Endothelial cell of umbilical vein (primary cell): ENCODE measurements around the gene TARS2. TPM values are rescaled to one million over a fixed set of nuclear protein-coding genes. Genes with fewer than 3 reads are reported as not detected.

Experiments
- BruUV-seq: library from RNA; stranded (reverse); fragments of 400-500 nt; replicated peaks from 2 replicates; lab custom pipeline; 2021; lab: Mats Ljungman, UMichigan
- CTCF ChIA-PET: fragments of 300-600, 350-600 bp; sonication (Branson Sonifier 250); formaldehyde crosslinking; loops from one replicate; lab custom pipeline; 2021; ENCODE audit warnings: antibody characterized with exemption, inconsistent platforms; lab: Charles Lee
- POLR2A ChIA-PET: fragments of 300-600, 350-600 bp; sonication (Branson Sonifier 250); formaldehyde crosslinking; loops from one replicate; lab custom pipeline; 2021; ENCODE audit warnings: antibody characterized with exemption, inconsistent platforms; lab: Charles Lee
- DNase-seq: peaks from one replicate; pipeline ENCODE4 v3.0.0-alpha.2; 2011; ENCODE audit warnings: low read depth, low spot score
- FAIRE-seq: peaks from 2 replicates; lab custom pipeline; 2011; peaks lifted over from hg19 to GRCh38; lab: Jason Lieb, UNC
- H2AFZ ChIP-seq: 2 replicates; pipeline ENCODE4 v1.6.0; 2012; ENCODE audit warnings: low read depth, low read length, control low read depth, inconsistent platforms
- H3K27ac ChIP-seq: 2 replicates; pipeline ENCODE4 v1.5.1; 2011; ENCODE audit warnings: low read depth, mild to moderate bottlenecking, control low read depth, low read length, moderate library complexity; ENCODE audit not compliant: insufficient read depth
- H3K27me3 ChIP-seq, 2 experiments: 2 replicates each; pipeline versions ENCODE4 v1.6.0 to v1.6.1; 2011; ENCODE audit warnings: low read length in 2 of 2, mixed read lengths in 1 of 2; ENCODE audit not compliant: control insufficient read depth in 2 of 2, insufficient read depth in 2 of 2
- H3K36me3 ChIP-seq, 2 experiments: 2 replicates in 1 of 2; 3 replicates in 1 of 2; pipeline ENCODE4 v1.5.1; 2011; ENCODE audit warnings: low read length in 2 of 2, mild to moderate bottlenecking in 1 of 2, moderate library complexity in 1 of 2; ENCODE audit not compliant: control insufficient read depth in 2 of 2, insufficient read depth in 2 of 2; ENCODE audit errors: extremely low read depth in 1 of 2
- H3K4me1 ChIP-seq: 3 replicates; pipeline ENCODE4 v1.5.1; 2011; ENCODE audit warnings: mild to moderate bottlenecking, low read length; ENCODE audit not compliant: control insufficient read depth, insufficient read depth; ENCODE audit errors: extremely low read depth
- H3K4me2 ChIP-seq: 2 replicates; pipeline ENCODE4 v1.6.1; 2011; ENCODE audit warnings: low read length, control low read depth, mixed read lengths; ENCODE audit not compliant: insufficient read depth
- H3K4me3 ChIP-seq, 3 experiments: fragments of 200-600 bp in 1 of 3; sonication (generic), shearing (Covaris generic) in 1 of 3; replicated peaks in 1 of 3; 2 replicates each; pipeline ENCODE4 v1.5.1; 2011 to 2016; ENCODE audit warnings: control low read depth in 3 of 3, low read length in 3 of 3, mild to moderate bottlenecking in 2 of 3, inconsistent platforms in 1 of 3, low read depth in 1 of 3, moderate library complexity in 1 of 3; ENCODE audit not compliant: insufficient read depth in 1 of 3
- H3K79me2 ChIP-seq: 2 replicates; pipeline ENCODE4 v1.6.0; 2012; ENCODE audit warnings: low read length, inconsistent platforms; ENCODE audit not compliant: control insufficient read depth, insufficient read depth
- H3K9ac ChIP-seq: replicated peaks from 2 replicates; pipeline ENCODE3; 2011; ENCODE audit warnings: low read length, control low read depth; ENCODE audit not compliant: insufficient read depth; ENCODE audit errors: extremely low read depth
- H3K9me1 ChIP-seq: replicated peaks from 3 replicates; pipeline ENCODE4 v1.6.0; 2011; ENCODE audit warnings: mild to moderate bottlenecking, low read length; ENCODE audit not compliant: control insufficient read depth, insufficient read depth; ENCODE audit errors: extremely low read depth
- H3K9me3 ChIP-seq: replicated peaks from 2 replicates; pipeline ENCODE4 v1.5.1; 2012; ENCODE audit warnings: low read length, inconsistent platforms; ENCODE audit not compliant: control insufficient read depth, insufficient read depth
- H4K20me1 ChIP-seq: replicated peaks from 2 replicates; pipeline ENCODE3; 2011; ENCODE audit warnings: mild to moderate bottlenecking, low read length; ENCODE audit not compliant: control insufficient read depth, insufficient read depth; ENCODE audit errors: extremely low read depth
- CTCF ChIP-seq, 2 donors: IDR thresholded peaks; 1 replicate in 1 of 2; 2 replicates in 1 of 2; pipeline ENCODE4 v1.5.1; 2011; ENCODE audit warnings: low read length in 2 of 2, mild to moderate bottlenecking in 2 of 2, moderate library complexity in 2 of 2, control low read depth in 1 of 2, inconsistent platforms in 1 of 2, low read depth in 1 of 2; ENCODE audit not compliant: insufficient read depth in 1 of 2; ENCODE audit errors: extremely low read depth in 1 of 2
- EZH2 ChIP-seq: IDR thresholded peaks from 2 replicates; pipeline ENCODE4 v1.6.1; 2012; ENCODE audit warnings: borderline replicate concordance, low read depth, mild to moderate bottlenecking, moderate library complexity, low read length, inconsistent platforms; ENCODE audit not compliant: severe bottlenecking
- FOS ChIP-seq: IDR thresholded peaks from 2 replicates; pipeline ENCODE4 v1.6.1; 2011; ENCODE audit warnings: mild to moderate bottlenecking, low read length, moderate library complexity, borderline replicate concordance; ENCODE audit not compliant: insufficient read depth
- GATA2 ChIP-seq: IDR thresholded peaks from 2 replicates; pipeline ENCODE4 v1.7.0; 2011; ENCODE audit warnings: low read depth, mild to moderate bottlenecking, moderate library complexity, mixed read lengths, low read length; ENCODE audit not compliant: insufficient read length, insufficient read depth
- JUN ChIP-seq: IDR thresholded peaks from 2 replicates; pipeline ENCODE4 v1.6.1; 2011; ENCODE audit warnings: borderline replicate concordance, low read depth; ENCODE audit not compliant: insufficient read length, insufficient read depth
- MYC ChIP-seq: IDR thresholded peaks from one replicate; pipeline ENCODE4 v1.6.1; 2011; ENCODE audit warnings: mild to moderate bottlenecking, low read depth, low read length
- POLR2A ChIP-seq: IDR thresholded peaks from 2 replicates; pipeline ENCODE4 v1.6.1; 2012; ENCODE audit warnings: low read depth, mild to moderate bottlenecking, control low read depth, low read length
- POLR2AphosphoS5 ChIP-seq: IDR thresholded peaks from 2 replicates; pipeline ENCODE4 v1.6.1; 2012; ENCODE audit warnings: low read depth, mild to moderate bottlenecking, control low read depth, low read length, moderate library complexity; ENCODE audit not compliant: insufficient read depth
- dilution Hi-C: fragments of 300-500 bp; cut with MboI; formaldehyde crosslinking; loops from one replicate; pipeline ENCODE4 v1.15.0; 2019; ENCODE audit warnings: low sequenced_read_pairs; ENCODE audit not compliant: extremely low pct_ligation_motif_present
- intact Hi-C: fragments of 100-400 bp; cut with micrococcal nuclease; formaldehyde crosslinking; loops from one replicate; pipeline ENCODE4 v1.10.0; 2022
- polyA plus RNA-seq, 4 experiments: library from polyadenylated mRNA; depleted of rRNA in 3 of 4; stranded (reverse) in 3 of 4; unstranded in 1 of 4; fragments of >200 nt; gene quantifications; 2 replicates each; pipeline versions ENCODE4 v1.2.1 to v1.2.3, GENCODE V29; 2011 to 2012; ENCODE audit warnings: missing spikeins in 1 of 4
- total RNA-seq: library from RNA; stranded (reverse); gene quantifications from 2 replicates; pipeline ENCODE4 v1.2.3, GENCODE V29; 2021
- TF ChIP-seq, protein P1 (sequence below): IDR thresholded peaks from 2 replicates; pipeline ENCODE4 v1.6.1; 2011; ENCODE audit not compliant: insufficient read depth, insufficient read length

TARS2 gene
- total and polyA plus RNA-seq, 2 donors (not counting 3 experiments of a cell fraction or from before 2014, with no cell fraction given), result 21.5 to 22.0 TPM

DNA sequence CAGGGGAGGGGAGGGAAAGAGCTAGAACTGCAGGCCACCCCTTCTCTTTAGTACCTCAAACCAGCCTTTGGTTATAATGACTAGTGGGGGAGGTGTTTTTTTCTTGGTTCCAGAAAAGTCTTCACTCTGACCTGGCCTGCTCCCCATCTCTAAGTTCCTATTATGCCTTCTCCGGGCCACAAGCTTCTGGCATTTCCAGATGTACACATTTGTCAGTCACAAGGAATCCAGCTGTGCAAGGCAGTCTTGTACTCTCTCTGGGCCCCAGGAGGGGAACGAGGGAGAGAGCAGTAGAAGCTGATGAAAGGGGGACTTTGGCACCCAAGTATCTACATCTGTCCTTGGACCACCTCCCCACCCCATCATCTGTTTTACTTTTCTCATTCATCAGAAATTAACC, 25.6 kb downstream of the TARS2 start:
- ChIA-PET POLR2A (no interaction called here), CTCF (no interaction called here)
- no peaks in the 10 kb centered on the region for H4K20me1 ChIP-seq
- H3K9me1 ChIP-seq, result no peaks in the 10 kb centered on the region
- no peak overlapping the region for H3K27ac ChIP-seq
- dilution Hi-C loops, result no loop called here
- peaks cover 12% of the 10 kb centered on the region for H3K4me1 ChIP-seq
- no peak overlapping the region for H3K4me2 ChIP-seq
- BruUV-seq, result no TSS peak
- no peak for TF ChIP-seq GATA2
- H3K36me3 ChIP-seq, result no peaks in the 10 kb centered on the region
- no peak for DNase-seq
- no peaks in the 10 kb centered on the region for H3K79me2 ChIP-seq
- FAIRE-seq, result no peak
- H3K4me3 ChIP-seq, result no peak overlapping the region
- no peak overlapping the region for H2AFZ ChIP-seq
- H3K27me3 ChIP-seq, result no peaks in the 10 kb centered on the region
- intact Hi-C loops, result no loop called here
- no peak overlapping the region for H3K9ac ChIP-seq
- no peaks in the 10 kb centered on the region for H3K9me3 ChIP-seq

- Histone ChIP-seq H2AFZ (no peak overlapping the region), H3K27ac (no peak overlapping the region), H3K4me1 (peaks cover 7% of the 10 kb centered on the region), H4K20me1 (no peaks in the 10 kb centered on the region), H3K36me3 (no peaks in the 10 kb centered on the region), H3K4me3 (no peak overlapping the region), H3K9me1 (no peaks in the 10 kb centered on the region), H3K9me3 (no peaks in the 10 kb centered on the region), H3K9ac (no peak overlapping the region), H3K79me2 (no peaks in the 10 kb centered on the region), H3K4me2 (no peak overlapping the region), H3K27me3 (no peaks in the 10 kb centered on the region)
- BruUV-seq, result no TSS peak
- CTCF ChIA-PET, result no interaction called here
- FAIRE-seq (no peak), DNase-seq (no peak)
- TF ChIP-seq FOS, result no peak
- TF ChIP-seq POLR2A, result no peak
- TF ChIP-seq JUN, result no peak
- TF ChIP-seq, protein P1, sequence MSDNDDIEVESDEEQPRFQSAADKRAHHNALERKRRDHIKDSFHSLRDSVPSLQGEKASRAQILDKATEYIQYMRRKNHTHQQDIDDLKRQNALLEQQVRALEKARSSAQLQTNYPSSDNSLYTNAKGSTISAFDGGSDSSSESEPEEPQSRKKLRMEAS, result no peak
- no peak for TF ChIP-seq CTCF (IDR thresholded peaks at IDR 0.05; ENCODE audit: extremely low read depth in 1 of 2, insufficient read depth in 1 of 2, low read depth in 1 of 2, low read length in 2 of 2)
- no peak for TF ChIP-seq MYC
- TF ChIP-seq EZH2, result no peak
- TF ChIP-seq GATA2, result no peak
- TF ChIP-seq POLR2AphosphoS5, result no peak
- POLR2A ChIA-PET, result interaction anchor here (0.6 kb wide), 1 partner anchor 9 kb away, joined by 3 read pairs; no protein-coding TSS in a partner anchor
- intact Hi-C loops, result no loop called here
- dilution Hi-C loops, result no loop called here
These were observed 26.2 kb downstream of the TARS2 start for GRCh38 chr1:150513351-150513791.
